GM21381 (cell line): ENCODE results near the gene PLEKHG3.
"Not testable (repeated sequence)": the region's sequence is repeated elsewhere in the genome, so short reads cannot be mapped to it uniquely, and the experiment has no call there.

Experiments used
- ATAC-seq: cut with Tn5 transposase; IDR thresholded peaks from one replicate; pipeline ENCODE4 v1.9.1; 2021; ENCODE audit warnings: mild to moderate bottlenecking, moderate library complexity; ENCODE audit not compliant: unreplicated experiment

Gene PLEKHG3

DNA sequence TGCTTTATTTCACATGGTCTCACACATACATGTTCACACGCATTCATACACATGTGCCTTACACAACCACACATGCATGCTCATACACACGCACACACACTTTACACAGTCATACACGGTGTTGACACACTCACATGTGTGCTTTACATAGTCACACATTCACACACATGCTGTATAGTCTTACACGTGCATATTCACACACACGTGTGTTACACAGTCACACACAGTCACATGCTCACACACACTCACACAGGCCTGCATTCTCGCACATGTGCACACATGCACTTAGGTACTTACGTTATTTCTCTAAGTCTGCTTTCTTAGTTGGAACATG lies 18.0 kb upstream of the PLEKHG3 start:
- ATAC-seq, result no peak

GRCh38 chr14:64688031-64688430 lies 16.2 kb upstream of the PLEKHG3 start:
- ATAC-seq, result no peak

DNA sequence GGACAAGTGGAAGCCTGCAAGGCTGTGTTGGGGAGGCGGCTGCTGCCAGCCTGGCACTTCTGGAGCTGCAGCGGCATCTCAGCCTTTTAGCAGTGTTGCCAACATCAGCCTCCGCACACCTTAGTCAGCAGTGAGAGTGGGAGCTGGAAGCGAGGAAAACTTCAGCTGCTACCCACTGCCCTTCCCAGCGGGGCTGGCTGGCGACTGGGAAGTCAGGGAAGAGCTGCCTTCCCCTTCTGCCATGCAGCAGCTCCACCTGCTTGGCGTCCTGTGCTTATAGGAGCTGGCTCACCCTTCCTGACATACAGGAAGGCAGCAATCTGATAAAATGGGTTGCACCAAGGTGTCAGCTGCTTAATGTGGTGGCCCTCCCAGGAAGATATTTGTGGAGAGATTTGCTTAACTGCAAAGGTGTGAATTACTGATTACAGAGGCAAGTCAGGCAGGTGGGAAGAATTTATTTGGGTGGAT lies 15.4 kb upstream of the PLEKHG3 start:
- ATAC-seq, result no peak

- ATAC-seq, result no peak
Measured at GRCh38 chr14:64689289-64689688, 14.9 kb upstream of the PLEKHG3 start.

- not testable (repeated sequence) for ATAC-seq
Measured at GRCh38 chr14:64690607-64691006, 13.6 kb upstream of the PLEKHG3 start.

DNA sequence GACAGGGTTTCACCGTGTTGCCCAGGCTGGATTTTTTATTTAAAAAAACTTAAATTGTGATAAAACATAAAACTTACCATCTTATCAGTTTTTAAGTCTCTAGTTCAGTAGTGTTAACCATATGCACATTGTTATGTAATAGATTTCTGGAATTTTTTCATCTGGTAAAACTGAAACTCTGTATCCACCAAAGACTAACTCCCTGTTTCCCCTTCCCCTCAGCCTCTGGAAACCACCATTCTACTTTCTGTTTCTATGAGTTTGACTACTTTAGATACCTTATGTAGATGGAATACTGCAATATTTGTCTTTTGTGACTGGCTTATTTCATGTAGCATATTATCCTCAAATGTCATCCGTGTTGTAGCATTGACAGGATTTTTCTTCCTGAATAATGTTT lies 12.8 kb upstream of the PLEKHG3 start:
- ATAC-seq, result no peak

GRCh38 chr14:64692189-64692985 lies 11.8 kb upstream of the PLEKHG3 start:
- no peak for ATAC-seq

DNA sequence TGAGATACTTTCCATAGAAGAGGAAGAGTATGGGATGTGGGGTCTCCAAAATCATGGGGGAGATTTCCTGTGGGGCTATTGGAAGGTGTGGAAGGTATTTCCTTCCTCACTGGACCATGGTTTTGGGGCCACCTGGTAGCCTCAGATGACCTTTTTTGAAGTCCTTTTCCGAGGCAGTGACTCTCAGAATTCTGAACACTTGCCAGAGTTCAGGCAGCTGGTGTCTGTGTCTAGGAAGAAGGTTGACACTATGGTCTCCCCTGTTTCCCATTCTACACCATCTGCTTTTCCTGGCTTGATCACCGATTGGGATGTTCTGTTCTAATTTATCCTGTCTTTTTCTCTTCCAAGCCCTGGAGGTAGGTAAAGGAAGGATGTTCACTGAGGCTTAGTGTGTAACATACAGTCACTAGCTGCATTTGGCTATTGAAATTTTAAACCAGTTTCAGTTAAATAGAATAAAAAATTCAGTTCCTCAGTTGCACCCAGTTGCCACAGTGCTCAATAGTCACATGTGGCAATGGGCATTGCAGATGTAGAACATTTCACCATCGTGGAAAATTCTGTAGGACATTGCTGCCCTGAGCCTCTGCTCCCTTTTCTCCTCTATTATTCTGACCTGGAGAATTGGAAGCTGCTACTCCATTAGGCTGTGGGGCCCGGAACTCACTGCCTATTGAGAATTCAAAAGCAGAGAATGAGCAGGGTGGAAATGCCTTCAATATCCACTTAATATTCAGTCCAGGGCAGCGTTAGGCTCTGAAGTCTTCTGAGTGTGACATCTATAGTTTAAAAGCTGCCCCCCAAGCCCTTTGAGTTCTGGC lies 11.0 kb upstream of the PLEKHG3 start:
- no peak for ATAC-seq

GRCh38 chr14:64693810-64694165 lies 10.4 kb upstream of the PLEKHG3 start:
- ATAC-seq, result no peak

DNA sequence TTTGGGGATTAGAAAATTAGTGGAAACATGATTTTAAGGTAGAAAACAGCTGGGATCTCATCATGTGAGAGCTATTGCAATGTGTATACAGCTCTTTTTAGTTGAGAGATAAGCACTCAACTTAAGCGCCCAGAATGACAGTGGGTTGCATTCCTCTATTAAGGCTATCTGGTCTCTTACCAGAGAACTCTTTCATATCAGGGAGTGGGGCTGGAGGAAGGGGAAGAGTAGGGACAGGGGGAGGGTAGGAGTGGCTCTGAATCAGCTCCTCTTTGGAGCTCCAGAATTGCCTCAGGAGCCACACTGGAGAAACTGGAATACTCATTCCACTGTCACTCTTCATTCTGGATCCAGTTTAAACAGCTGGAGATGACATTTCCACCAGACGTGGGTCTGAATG lies 9.2 kb upstream of the PLEKHG3 start:
- no peak for ATAC-seq

DNA sequence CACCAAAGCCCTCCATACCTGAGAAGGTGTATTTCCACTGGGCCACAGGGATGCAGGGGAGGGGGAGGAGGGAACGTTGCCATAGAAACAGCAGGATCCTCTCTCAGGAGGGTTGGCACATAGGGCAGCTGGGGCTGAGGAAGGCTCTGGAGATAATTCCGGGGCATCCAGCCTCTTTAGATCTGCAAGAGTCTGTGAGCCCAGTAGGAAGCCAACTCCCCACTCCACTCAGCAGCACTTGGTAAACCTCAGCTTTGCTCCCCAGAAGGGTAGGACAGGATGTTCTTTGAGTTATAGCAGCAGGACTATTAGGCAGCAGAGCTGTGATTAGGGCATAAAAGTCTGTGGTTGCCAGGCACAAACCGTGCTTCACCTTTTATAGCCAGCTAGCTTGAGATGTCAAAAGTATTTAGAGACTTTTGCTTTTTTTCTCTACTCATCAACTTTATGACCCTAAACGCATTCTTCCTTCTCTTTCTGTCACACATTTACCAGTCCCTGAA lies 7.8 kb upstream of the PLEKHG3 start:
- no peak for ATAC-seq

GRCh38 chr14:64698903-64699302 lies 5.3 kb upstream of the PLEKHG3 start:
- ATAC-seq, result no peak

GRCh38 chr14:64700290-64700689 lies 3.9 kb upstream of the PLEKHG3 start:
- no peak for ATAC-seq

- no peak for ATAC-seq
Measured at GRCh38 chr14:64700894-64701293, 3.3 kb upstream of the PLEKHG3 start.

DNA sequence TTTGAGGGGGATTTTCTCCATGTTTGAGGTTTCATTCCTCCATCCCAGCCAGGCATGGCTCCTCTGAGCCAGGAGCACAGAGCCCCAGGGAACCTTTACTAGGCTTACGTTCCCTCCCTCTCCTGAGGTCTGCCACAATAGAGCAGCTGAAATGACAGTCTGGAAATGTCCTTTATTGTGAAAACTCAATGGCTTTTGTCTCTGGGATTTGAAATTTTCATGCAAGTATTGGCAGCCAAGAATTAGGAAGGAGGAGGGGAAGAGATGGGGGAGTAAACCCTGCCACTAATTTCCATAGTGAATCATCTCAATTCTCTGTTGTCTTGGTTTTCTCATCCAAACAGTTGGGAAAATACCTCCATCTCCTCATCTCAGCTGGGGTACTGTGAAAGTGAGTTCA lies 2.6 kb upstream of the PLEKHG3 start:
- ATAC-seq, result no peak

- no peak for ATAC-seq
Measured at GRCh38 chr14:64702493-64703394, 1.5 kb upstream of the PLEKHG3 start.

DNA sequence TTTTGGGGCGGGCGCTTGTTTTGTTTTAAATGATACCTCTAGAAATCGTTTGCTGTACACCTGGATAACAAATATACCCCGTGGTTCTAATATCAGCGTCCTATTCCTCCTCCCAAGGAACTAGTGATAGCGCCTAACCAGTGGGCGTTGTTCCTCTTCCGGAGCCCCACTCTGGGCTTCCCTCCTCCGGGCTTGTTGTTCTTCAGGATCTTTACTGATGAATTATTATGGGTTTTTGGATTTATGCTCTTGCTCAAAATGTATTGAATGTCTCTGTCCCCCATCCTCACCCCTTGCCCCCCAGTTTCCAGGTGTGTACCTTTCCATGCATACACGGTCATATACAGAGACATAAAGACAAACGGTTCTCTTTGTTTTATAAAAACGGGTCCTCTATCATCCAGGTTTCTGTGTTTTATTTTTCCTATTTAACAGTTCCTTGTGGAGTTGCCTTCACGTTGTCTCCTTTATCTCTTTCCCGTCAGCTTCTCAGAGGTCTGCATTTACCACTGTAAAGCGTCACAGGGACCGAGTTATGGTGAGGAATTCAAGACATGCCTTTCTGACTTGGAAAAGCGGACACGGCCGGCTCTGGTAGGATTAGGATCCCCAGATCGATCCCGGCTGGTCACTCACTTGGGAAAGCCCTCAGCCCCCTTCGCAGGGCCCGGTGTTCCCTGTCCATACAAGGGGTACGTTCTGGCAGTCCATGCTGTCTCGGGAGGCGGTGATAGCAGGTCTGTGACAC lies 655 bp upstream of the PLEKHG3 start:
- no peak for ATAC-seq

DNA sequence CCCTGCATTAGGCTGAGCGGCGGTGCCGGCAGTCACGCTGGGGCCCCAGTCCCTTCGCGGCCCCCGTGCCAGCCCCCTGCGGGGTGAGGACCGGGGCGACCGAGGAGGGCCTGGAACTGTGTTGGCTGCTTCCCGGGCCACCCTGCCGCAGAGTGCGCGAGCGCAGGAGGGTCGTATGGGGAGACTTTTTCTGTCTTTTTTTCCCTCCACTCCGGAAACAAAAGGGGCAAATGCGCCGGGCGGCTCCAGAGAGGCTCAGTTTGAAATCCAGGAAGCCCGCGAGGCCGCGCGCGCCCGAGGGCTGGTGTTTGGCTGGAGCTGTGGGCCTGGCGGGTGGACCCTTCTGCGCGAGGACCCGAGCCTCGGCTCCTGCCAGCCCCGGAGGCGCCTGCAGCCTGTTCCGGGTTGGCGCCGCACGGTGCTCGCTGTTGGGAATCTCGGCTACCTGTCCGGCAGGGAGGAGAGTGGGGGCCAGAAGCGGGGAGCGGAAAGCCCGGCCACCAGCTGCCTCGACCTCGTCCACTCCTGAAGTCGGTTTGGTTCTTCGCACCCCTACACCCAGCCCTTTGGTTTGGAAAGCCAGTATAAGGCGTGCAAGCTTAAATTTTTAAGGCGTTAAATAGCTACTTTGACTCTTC lies 638 bp downstream of the PLEKHG3 start:
- ATAC-seq, result no peak

GRCh38 chr14:64705381-64706118 lies 1.3 kb downstream of the PLEKHG3 start:
- ATAC-seq, result no peak
